ENCODE measurements around the gene CDH4.

Gene CDH4

GRCh38 chr20:61356196-61356595 is 104.1 kb downstream of the CDH4 start:
- DNase-seq (ENCODE audit: low spot score), result no peak

GRCh38 chr20:61357119-61357518 is 105.1 kb downstream of the CDH4 start:
- no peak for DNase-seq (ENCODE audit: low spot score)

GRCh38 chr20:61359254-61359653 is 107.2 kb downstream of the CDH4 start:
- no peak for DNase-seq (ENCODE audit: low spot score)

GRCh38 chr20:61360296-61360695 is 108.2 kb downstream of the CDH4 start:
- DNase-seq (ENCODE audit: low spot score), result no peak

DNA sequence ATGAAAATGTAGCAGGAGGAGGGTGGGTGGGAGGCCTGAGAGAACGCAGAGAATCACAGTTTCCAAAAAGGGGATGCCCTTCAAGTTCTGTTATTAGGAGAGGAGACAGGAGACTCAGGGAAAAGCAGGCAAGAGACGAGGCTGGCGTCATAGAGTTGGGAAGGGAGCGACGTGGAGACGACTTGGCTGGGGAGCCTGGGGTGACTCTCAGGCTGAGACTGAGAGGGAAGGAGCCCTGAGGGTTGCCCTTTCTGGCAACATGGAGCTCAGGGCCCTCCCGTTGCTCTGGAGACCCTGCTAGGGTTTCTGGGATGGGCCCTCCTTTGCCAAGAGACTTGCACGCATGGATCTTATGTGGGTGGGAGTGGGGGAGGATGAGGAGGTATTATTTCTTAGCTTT is 108.9 kb downstream of the CDH4 start:
- DNase-seq (ENCODE audit: low spot score), result no peak

GRCh38 chr20:61361501-61361900 is 109.4 kb downstream of the CDH4 start:
- DNase-seq (ENCODE audit: low spot score), result no peak

DNA sequence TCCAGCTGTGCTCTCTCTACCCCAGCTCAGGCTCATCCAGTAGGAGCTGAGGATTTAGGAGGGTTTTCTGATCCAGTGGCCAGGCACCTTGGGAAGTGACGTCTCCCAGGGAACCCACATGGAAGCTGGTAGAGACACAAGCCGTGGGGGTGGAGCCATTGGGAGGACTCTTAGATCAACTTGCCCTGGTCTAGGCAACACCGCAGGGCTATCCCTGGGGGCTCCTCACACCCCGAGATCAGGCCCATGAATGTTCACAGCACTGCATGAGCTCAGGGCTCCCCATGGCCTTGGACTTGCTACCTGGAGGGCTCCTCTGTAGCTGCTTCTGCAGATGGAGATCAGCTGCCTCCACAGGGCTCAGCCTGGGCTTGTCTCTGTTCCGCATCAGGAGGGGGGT is 112.1 kb downstream of the CDH4 start:
- DNase-seq (ENCODE audit: low spot score), result no peak

- no peak for DNase-seq (ENCODE audit: low spot score)
Measured at GRCh38 chr20:61366914-61367313, 114.9 kb downstream of the CDH4 start.

- DNase-seq (ENCODE audit: low spot score), result no peak
Measured at GRCh38 chr20:61369731-61370520, 117.9 kb downstream of the CDH4 start.

DNA sequence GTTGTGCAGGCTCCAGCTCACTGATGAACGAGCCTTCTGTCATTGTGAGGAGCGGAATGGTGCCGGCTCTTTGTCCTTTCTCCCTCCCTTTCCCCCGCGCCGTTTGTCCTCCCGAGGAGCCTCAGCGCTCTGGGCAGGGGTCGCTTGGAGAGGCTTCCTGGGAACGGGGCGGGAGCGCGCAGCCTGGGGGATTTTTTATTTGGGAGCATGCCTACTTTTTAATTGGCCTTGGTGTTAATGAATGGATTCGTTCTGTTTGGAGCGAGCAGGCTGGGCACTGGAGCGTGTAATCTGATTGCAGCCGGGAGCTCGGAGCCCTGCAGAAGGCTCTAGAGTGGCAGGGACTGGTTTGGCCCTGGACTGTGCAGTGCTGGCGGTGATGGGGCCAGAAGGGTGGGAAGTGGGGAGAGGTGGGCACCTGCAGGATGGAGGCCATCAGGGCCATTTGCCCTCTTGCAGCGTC is 118.8 kb downstream of the CDH4 start:
- DNase-seq (ENCODE audit: low spot score), result no peak

GRCh38 chr20:61371501-61372136 is 119.6 kb downstream of the CDH4 start:
- no peak for DNase-seq (ENCODE audit: low spot score)

GRCh38 chr20:61372137-61373054 is 120.3 kb downstream of the CDH4 start:
- DNase-seq (ENCODE audit: low spot score), result no peak

GRCh38 chr20:61373055-61373399 is 121.0 kb downstream of the CDH4 start:
- DNase-seq (ENCODE audit: low spot score), result no peak

GRCh38 chr20:61373956-61374545 is 122.0 kb downstream of the CDH4 start:
- no peak for DNase-seq (ENCODE audit: low spot score)

DNA sequence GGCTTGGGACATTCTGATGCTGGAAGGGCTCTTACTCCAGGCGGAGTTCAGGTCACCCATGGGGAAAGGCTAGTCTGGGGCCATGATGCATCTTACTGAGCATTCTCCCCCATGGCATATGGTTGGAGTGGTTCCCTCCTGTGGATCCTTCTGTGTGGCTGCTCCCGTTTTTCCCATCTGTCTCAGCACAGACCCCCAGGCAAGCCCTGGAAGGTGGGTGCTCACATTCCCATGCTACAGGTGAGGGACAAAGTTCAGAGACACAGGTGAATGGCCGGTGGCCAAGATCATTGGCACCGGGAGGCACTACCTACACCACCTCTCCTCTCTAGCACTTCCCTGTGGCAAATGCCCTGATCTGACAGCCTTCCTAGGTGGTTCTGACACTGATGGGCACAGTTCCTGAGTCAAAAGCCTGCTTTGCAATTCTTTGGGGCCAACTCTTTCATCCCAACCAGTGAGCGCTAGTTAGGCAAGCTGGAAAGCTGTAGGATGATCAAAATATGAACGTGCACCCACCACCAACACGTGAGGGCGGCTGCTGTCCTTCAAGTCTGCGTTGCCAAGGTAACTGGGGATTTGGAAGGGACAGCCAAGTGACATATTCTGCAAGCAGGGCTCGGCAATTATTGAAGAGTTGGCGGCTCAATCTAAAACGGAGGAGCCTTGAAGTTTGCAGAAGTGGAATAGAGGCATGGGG is 124.6 kb downstream of the CDH4 start:
- DNase-seq (ENCODE audit: low spot score), result no peak

GRCh38 chr20:61378694-61379355 is 126.8 kb downstream of the CDH4 start:
- DNase-seq (ENCODE audit: low spot score), result no peak

- no peak for DNase-seq (ENCODE audit: low spot score)
Measured at GRCh38 chr20:61379898-61380544, 128.0 kb downstream of the CDH4 start.

- no peak for DNase-seq (ENCODE audit: low spot score)
Measured at GRCh38 chr20:61380545-61380915, 128.5 kb downstream of the CDH4 start.

- no peak for DNase-seq (ENCODE audit: low spot score)
Measured at GRCh38 chr20:61382194-61382593, 130.1 kb downstream of the CDH4 start.

GRCh38 chr20:61385296-61385695 is 133.2 kb downstream of the CDH4 start:
- DNase-seq (ENCODE audit: low spot score), result no peak

- DNase-seq (ENCODE audit: low spot score), result no peak
Measured at GRCh38 chr20:61385731-61386130, 133.7 kb downstream of the CDH4 start.

Data from CD4-positive, alpha-beta T cell treated with Interleukin-15 for 4 hours (primary cell).